Activated CD8-positive, alpha-beta T cell treated with anti-CD3 and anti-CD28 coated beads for 36 hours (primary cell): ENCODE results near the gene PTPRN2. TPM values are rescaled to one million over a fixed set of nuclear protein-coding genes. Genes with fewer than 3 reads are reported as not detected.

ENCODE experiments used
- ATAC-seq: fragments of 200-7000 bp; cut with Tn5 transposase; one replicate; pipeline ENCODE4 v1.10.0; 2021; ENCODE audit warnings: mild to moderate bottlenecking, moderate library complexity
- CTCF ChIA-PET: fragments of 350-600 bp; sonication (Branson Sonifier 250); formaldehyde crosslinking; loops from one replicate; lab custom pipeline; 2021; ENCODE audit warnings: antibody characterized with exemption; lab: Charles Lee
- POLR2A ChIA-PET: fragments of 350-600 bp; sonication (Branson Sonifier 250); formaldehyde crosslinking; loops from one replicate; lab custom pipeline; 2021; ENCODE audit warnings: antibody characterized with exemption; lab: Charles Lee
- DNase-seq: peaks from one replicate; pipeline ENCODE4 v3.0.0-alpha.2; 2020
- H3K27ac Mint-ChIP-seq: one replicate; pipeline ENCODE4 v1.8.0; 2021; ENCODE audit warnings: mild to moderate bottlenecking, mixed read lengths
- H3K27me3 Mint-ChIP-seq: one replicate; pipeline ENCODE4 v1.8.0; 2021; ENCODE audit warnings: mixed read lengths
- H3K36me3 Mint-ChIP-seq: one replicate; pipeline ENCODE4 v1.8.0; 2021; ENCODE audit warnings: low read depth, mixed read lengths
- H3K4me1 Mint-ChIP-seq: one replicate; pipeline ENCODE4 v1.8.0; 2021; ENCODE audit warnings: low read depth, mixed read lengths
- H3K4me3 Mint-ChIP-seq: one replicate; pipeline ENCODE4 v1.8.0; 2021; ENCODE audit warnings: mild to moderate bottlenecking, moderate library complexity, mixed read lengths
- H3K9me3 Mint-ChIP-seq: one replicate; pipeline ENCODE4 v1.8.0; 2021; ENCODE audit warnings: mixed read lengths
- CTCF ChIP-seq: fragments of 200-600 bp; IDR thresholded peaks from one replicate; pipeline ENCODE4 v1.8.0; 2022; ENCODE audit warnings: antibody characterized with exemption, mild to moderate bottlenecking
- intact Hi-C: fragments of 100-400 bp; cut with micrococcal nuclease; formaldehyde crosslinking; loops from one replicate; pipeline ENCODE4 v1.10.0; 2022
- total RNA-seq, 2 experiments: library from RNA; stranded (reverse); gene quantifications; one replicate each; pipeline ENCODE4 v1.2.3, GENCODE V29; 2021

PTPRN2 gene
- total RNA-seq, 2 experiments from 2014 or later: 0.49 to 0.65 TPM

- CTCF ChIA-PET: no interaction called here
- TF ChIP-seq CTCF: no peak
- ATAC-seq: no peak
- Mint-ChIP-seq H3K36me3 (no peaks in the 10 kb centered on the region), H3K27me3 (no peaks in the 10 kb centered on the region), H3K4me3 (no peak overlapping the region), H3K27ac (no peak overlapping the region), H3K4me1 (no peaks in the 10 kb centered on the region), H3K9me3 (no peaks in the 10 kb centered on the region)
- intact Hi-C loops: no loop called here
- no peak for DNase-seq
- POLR2A ChIA-PET: no interaction called here
These were observed 478.9 kb downstream of the PTPRN2 start for GRCh38 chr7:158108646-158109293.

GRCh38 chr7:158107806-158108205, 479.8 kb downstream of the PTPRN2 start:
- no peak for DNase-seq
- H3K4me3 Mint-ChIP-seq: no peak overlapping the region
- ChIA-PET CTCF (no interaction called here), POLR2A (no interaction called here)
- no peaks in the 10 kb centered on the region for H3K36me3 Mint-ChIP-seq
- intact Hi-C loops: no loop called here
- TF ChIP-seq CTCF: no peak
- H3K4me1 Mint-ChIP-seq: no peaks in the 10 kb centered on the region
- H3K9me3 Mint-ChIP-seq: no peaks in the 10 kb centered on the region
- H3K27me3 Mint-ChIP-seq: no peaks in the 10 kb centered on the region
- ATAC-seq: no peak
- no peak overlapping the region for H3K27ac Mint-ChIP-seq

- TF ChIP-seq CTCF: no peak
- no peaks in the 10 kb centered on the region for H3K9me3 Mint-ChIP-seq
- ChIA-PET POLR2A (no interaction called here), CTCF (no interaction called here)
- no peak overlapping the region for H3K4me3 Mint-ChIP-seq
- H3K27me3 Mint-ChIP-seq: peaks cover 2% of the 10 kb centered on the region
- no peak overlapping the region for H3K27ac Mint-ChIP-seq
- H3K36me3 Mint-ChIP-seq: no peaks in the 10 kb centered on the region
- ATAC-seq: no peak
- DNase-seq: no peak
- intact Hi-C loops: no loop called here
- H3K4me1 Mint-ChIP-seq: no peaks in the 10 kb centered on the region
These were observed 481.4 kb downstream of the PTPRN2 start for GRCh38 chr7:158106272-158106671.

GRCh38 chr7:158103378-158103777, 484.2 kb downstream of the PTPRN2 start:
- Mint-ChIP-seq H3K27me3 (peaks cover 3% of the 10 kb centered on the region), H3K27ac (no peak overlapping the region), H3K4me3 (no peak overlapping the region), H3K9me3 (no peaks in the 10 kb centered on the region), H3K4me1 (no peaks in the 10 kb centered on the region), H3K36me3 (no peaks in the 10 kb centered on the region)
- DNase-seq: no peak
- TF ChIP-seq CTCF: no peak
- POLR2A ChIA-PET: no interaction called here
- CTCF ChIA-PET: no interaction called here
- ATAC-seq: no peak
- intact Hi-C loops: no loop called here

- no peaks in the 10 kb centered on the region for H3K4me1 Mint-ChIP-seq
- ChIA-PET CTCF (no interaction called here), POLR2A (no interaction called here)
- DNase-seq (no peak), ATAC-seq (no peak)
- no peak overlapping the region for H3K4me3 Mint-ChIP-seq
- no peaks in the 10 kb centered on the region for H3K36me3 Mint-ChIP-seq
- peaks cover 3% of the 10 kb centered on the region for H3K27me3 Mint-ChIP-seq
- intact Hi-C loops: no loop called here
- no peaks in the 10 kb centered on the region for H3K9me3 Mint-ChIP-seq
- no peak for TF ChIP-seq CTCF
- no peak overlapping the region for H3K27ac Mint-ChIP-seq
These were observed 484.7 kb downstream of the PTPRN2 start for GRCh38 chr7:158102897-158103296.
